Gastrocnemius medialis (tissue), 4 donors: ENCODE measurements around the gene SDK2.

ENCODE experiments used
- CTCF ChIP-seq, 5 experiments: fragments of 450-650 bp in 3 of 5; fragments of 200-600 bp in 2 of 5; sonication (generic) in 2 of 5; IDR thresholded peaks in 4 of 5; conservative IDR thresholded peaks in 1 of 5; 1 replicate in 4 of 5; 2 replicates in 1 of 5; pipeline ENCODE4 v1.5.1; 2016 to 2019; ENCODE audit warnings: antibody characterized with exemption in 5 of 5, mild to moderate bottlenecking in 3 of 5, moderate library complexity in 3 of 5
- POLR2A ChIP-seq, 2 donors: fragments of 450-650 bp; IDR thresholded peaks; one replicate each; pipeline ENCODE4 v1.6.1; 2017; ENCODE audit warnings: antibody characterized with exemption in 2 of 2, mild to moderate bottlenecking in 2 of 2, moderate library complexity in 2 of 2

GRCh38 chr17:73358668-73359067 is 285.6 kb downstream of the SDK2 start:
- TF ChIP-seq CTCF (IDR thresholded peaks at IDR 0.05 in 4 of 5, conservative IDR thresholded peaks at IDR 0.05 in 1 of 5): no peak
- TF ChIP-seq POLR2A (IDR thresholded peaks at IDR 0.05): no peak
